ENCODE data around the gene SAA4.

- TF ChIP-seq CTCF (IDR thresholded peaks at IDR 0.05; ENCODE audit: low read depth, low read length, poor library complexity, severe bottlenecking) = no peak
- TF ChIP-seq EZH2phosphoT487 (IDR thresholded peaks at IDR 0.05; ENCODE audit: borderline replicate concordance, low read length) = no peak
Measured at GRCh38 chr11:18248561-18248960, 12.0 kb upstream of the SAA4 start, which contains the start of gene SAA2.
